C4-2B (cell line): Measurements from ENCODE around the gene MYO1E.

ENCODE experiments used
- ZFX ChIP-seq: fragments of 450-650 bp; IDR thresholded peaks from 2 replicates; pipeline ENCODE4 v1.6.1; 2017
- TF ChIP-seq, protein P1 (sequence below): fragments of 450-650 bp; conservative IDR thresholded peaks from 2 replicates; pipeline ENCODE4 v1.5.1; 2017; ENCODE audit warnings: mild to moderate bottlenecking

DNA sequence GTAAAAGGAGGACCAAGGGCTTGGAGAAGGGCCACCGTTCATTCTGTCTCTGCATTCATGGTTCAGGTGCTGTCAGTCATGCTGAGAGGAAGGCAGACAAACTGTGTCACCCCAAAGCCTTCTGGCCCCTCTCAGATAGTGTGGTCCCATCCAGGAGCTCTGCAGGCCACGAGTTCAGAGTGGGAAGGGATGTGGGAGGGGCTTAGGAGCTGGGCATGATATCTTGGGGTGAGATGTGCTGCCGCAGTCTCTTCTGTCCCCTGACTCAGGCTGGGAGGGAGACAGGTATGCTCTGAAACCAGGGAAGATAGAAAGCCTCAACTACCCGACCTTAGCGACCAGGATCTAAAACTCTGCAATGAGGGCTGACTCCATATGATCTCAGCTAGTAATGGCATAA, 19.6 kb upstream of the MYO1E start:
- TF ChIP-seq, protein P1, sequence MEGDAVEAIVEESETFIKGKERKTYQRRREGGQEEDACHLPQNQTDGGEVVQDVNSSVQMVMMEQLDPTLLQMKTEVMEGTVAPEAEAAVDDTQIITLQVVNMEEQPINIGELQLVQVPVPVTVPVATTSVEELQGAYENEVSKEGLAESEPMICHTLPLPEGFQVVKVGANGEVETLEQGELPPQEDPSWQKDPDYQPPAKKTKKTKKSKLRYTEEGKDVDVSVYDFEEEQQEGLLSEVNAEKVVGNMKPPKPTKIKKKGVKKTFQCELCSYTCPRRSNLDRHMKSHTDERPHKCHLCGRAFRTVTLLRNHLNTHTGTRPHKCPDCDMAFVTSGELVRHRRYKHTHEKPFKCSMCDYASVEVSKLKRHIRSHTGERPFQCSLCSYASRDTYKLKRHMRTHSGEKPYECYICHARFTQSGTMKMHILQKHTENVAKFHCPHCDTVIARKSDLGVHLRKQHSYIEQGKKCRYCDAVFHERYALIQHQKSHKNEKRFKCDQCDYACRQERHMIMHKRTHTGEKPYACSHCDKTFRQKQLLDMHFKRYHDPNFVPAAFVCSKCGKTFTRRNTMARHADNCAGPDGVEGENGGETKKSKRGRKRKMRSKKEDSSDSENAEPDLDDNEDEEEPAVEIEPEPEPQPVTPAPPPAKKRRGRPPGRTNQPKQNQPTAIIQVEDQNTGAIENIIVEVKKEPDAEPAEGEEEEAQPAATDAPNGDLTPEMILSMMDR, result no peak
- no peak for TF ChIP-seq ZFX
